K562 (cell line): ENCODE measurements around the gene GADD45GIP1. TPM values are rescaled to one million over a fixed set of nuclear protein-coding genes. Genes with fewer than 3 reads are reported as not detected.
"Not testable (repeated sequence)": the region's sequence is repeated elsewhere in the genome, so short reads cannot be mapped to it uniquely, and the experiment has no call there.

ENCODE experiments used
- ARNT ChIP-seq, 2 experiments: fragments of 450-650 bp; IDR thresholded peaks; 2 replicates each; pipeline ENCODE4 v1.6.1; 2016; ENCODE audit warnings: mild to moderate bottlenecking in 1 of 2
- CC2D1A ChIP-seq: fragments of 450-650 bp; IDR thresholded peaks from 2 replicates; pipeline ENCODE4 v1.6.1; 2017; ENCODE audit warnings: mild to moderate bottlenecking
- CHD4 ChIP-seq: fragments of 200-600 bp; sonication (generic); IDR thresholded peaks from 3 replicates; pipeline ENCODE4 v1.6.1; 2012; ENCODE audit warnings: low read depth, mild to moderate bottlenecking, mixed read lengths, low read length, inconsistent platforms; ENCODE audit not compliant: insufficient read depth, insufficient replicate concordance, poor library complexity, severe bottlenecking
- CXXC5 ChIP-seq: fragments of 250-450 bp; sonication (Bioruptor Pico); IDR thresholded peaks from 2 replicates; pipeline ENCODE4 v1.8.0; 2022; ENCODE audit warnings: inconsistent platforms, mild to moderate bottlenecking, moderate library complexity
- EGR1 ChIP-seq: fragments of 450-650 bp; conservative IDR thresholded peaks from 2 replicates; pipeline ENCODE4 v1.6.1; 2017; ENCODE audit warnings: mild to moderate bottlenecking
- GABPB1 ChIP-seq: sonication (generic); formaldehyde crosslinking; IDR thresholded peaks from 2 replicates; pipeline ENCODE4 v1.8.0; 2022; ENCODE audit warnings: mild to moderate bottlenecking, missing genetic modification reagents
- HLTF ChIP-seq: fragments of 450-650 bp; IDR thresholded peaks from 2 replicates; pipeline ENCODE4 v1.6.1; 2016
- KDM1A ChIP-seq, 2 experiments: fragments of 450-650 bp; IDR thresholded peaks; 2 replicates each; pipeline ENCODE4 v1.6.1; 2016; ENCODE audit warnings: mild to moderate bottlenecking in 2 of 2
- MLLT1 ChIP-seq, 2 experiments: fragments of 450-650 bp; IDR thresholded peaks; 2 replicates each; pipeline ENCODE4 v1.6.1; 2016
- NBN ChIP-seq: fragments of 450-650 bp; IDR thresholded peaks from 2 replicates; pipeline ENCODE4 v1.6.1; 2016; ENCODE audit warnings: low read depth, mild to moderate bottlenecking
- ZBTB40 ChIP-seq, 2 experiments: fragments of 450-650 bp in 1 of 2; sonication (generic) in 1 of 2; formaldehyde crosslinking in 1 of 2; IDR thresholded peaks; 2 replicates each; pipeline versions ENCODE4 v1.7.1 to v1.9.0; 2016 to 2022; ENCODE audit warnings: inconsistent platforms in 1 of 2, mild to moderate bottlenecking in 1 of 2, missing genetic modification reagents in 1 of 2
- ZNF197 ChIP-seq: fragments of 200-800 bp; sonication (Bioruptor generic); IDR thresholded peaks from 2 replicates; pipeline ENCODE4 v1.6.1; 2016; ENCODE audit warnings: low read depth, missing genetic modification characterization, missing compliant biosample characterization
- ZNF384 ChIP-seq: IDR thresholded peaks from 2 replicates; pipeline ENCODE4 v1.6.1; 2012; ENCODE audit warnings: low read depth, low read length, improper control_type of control experiment
- ZNF639 ChIP-seq, 2 experiments: fragments of 200-800 bp in 1 of 2; sonication (Bioruptor generic) in 1 of 2; sonication (generic) in 1 of 2; formaldehyde crosslinking in 1 of 2; IDR thresholded peaks in 1 of 2; conservative IDR thresholded peaks in 1 of 2; 2 replicates each; pipeline versions ENCODE4 v1.5.0 to v1.6.1; 2016 to 2020; ENCODE audit warnings: missing compliant biosample characterization in 1 of 2, missing genetic modification characterization in 1 of 2, missing genetic modification reagents in 1 of 2
- polyA plus RNA-seq, 8 experiments: library from polyadenylated mRNA; depleted of rRNA in 4 of 8; stranded (reverse) in 5 of 8; unstranded in 3 of 8; fragments of >200 nt; fragmentation: Nextera tagmentation in 2 of 8; fragmentation: Illumina TruSeq in 1 of 8; extraction: Ambion mirVana in 2 of 8; extraction: Trizol in 1 of 8; gene quantifications; 2 replicates each; pipeline versions ENCODE4 v1.2.1 to v1.2.3, GENCODE V29; 2011 to 2014; ENCODE audit warnings: inconsistent platforms in 1 of 8, missing spikeins in 1 of 8
- total RNA-seq, 7 experiments: library from RNA; depleted of rRNA in 6 of 7; stranded (reverse); fragments of >200 nt in 6 of 7; fragmentation: Illumina TruSeq in 2 of 7; extraction: Trizol in 2 of 7; gene quantifications; 2 replicates each; pipeline versions ENCODE4 v1.2.1 to v1.2.3, GENCODE V29; 2011 to 2021; ENCODE audit warnings: low replicate concordance in 1 of 7

Gene GADD45GIP1
- total and polyA plus RNA-seq, 9 of the 15 experiments (the other 6 are each of a cell fraction or from before 2014, with no cell fraction given) = 5.1 to 161 (median 29.2) TPM

- peak; percentile 61 for TF ChIP-seq ZBTB40 (IDR thresholded peaks at IDR 0.05)
- not testable (repeated sequence) for TF ChIP-seq ZBTB40 (CRISPR knock-in tag; IDR thresholded peaks at IDR 0.05)
- peak; percentile 46; the same call in 1 of the 2 replicates for TF ChIP-seq ZNF384
- 0 out of 2 replicates have a peak, but pooled peaks have one; percentile 1 for TF ChIP-seq EGR1
- 0 out of 4 replicates have a peak, but pooled peaks of 1 of the 2 experiments have one; percentile 32 for TF ChIP-seq ARNT (IDR thresholded peaks at IDR 0.05)
- 0 out of 2 replicates have a peak, but pooled peaks have one; percentile 16 for TF ChIP-seq HLTF
- 0 out of 2 replicates have a peak, but pooled peaks have one; percentile 49 for TF ChIP-seq CXXC5 (CRISPR knock-in tag)
- TF ChIP-seq NBN = peak; percentile 88
- TF ChIP-seq ZNF197 (CRISPR knock-in tag) = 0 out of 2 replicates have a peak, but pooled peaks have one; percentile 34
- TF ChIP-seq CC2D1A = 0 out of 2 replicates have a peak, but pooled peaks have one; percentile 16
- peak; percentile 69 to 71 for TF ChIP-seq KDM1A (IDR thresholded peaks at IDR 0.05)
- TF ChIP-seq ZNF639 (CRISPR knock-in tag; conservative IDR thresholded peaks at IDR 0.05 in 1 of 2, IDR thresholded peaks at IDR 0.05 in 1 of 2) = 0 out of 4 replicates have a peak, but pooled peaks of 1 of the 2 experiments have one; percentile 28
- peak; percentile 94 for TF ChIP-seq CHD4
- TF ChIP-seq MLLT1 (IDR thresholded peaks at IDR 0.05) = peak; percentile 35 to 56; a peak in 1 of 4 replicates
- 0 out of 2 replicates have a peak, but pooled peaks have one; percentile 10 for TF ChIP-seq GABPB1 (CRISPR knock-in tag)
Measured at GRCh38 chr19:12957389-12957952, 448 bp upstream of the GADD45GIP1 start (continued).
